Endothelial cell of umbilical vein (primary cell): ENCODE data around the gene ESPNL. TPM values are rescaled to one million over a fixed set of nuclear protein-coding genes. Genes with fewer than 3 reads are reported as not detected.
"Not testable (repeated sequence)": the region's sequence is repeated elsewhere in the genome, so short reads cannot be mapped to it uniquely, and the experiment has no call there.

ENCODE experiments used
- BruUV-seq: library from RNA; stranded (reverse); fragments of 400-500 nt; replicated peaks from 2 replicates; lab custom pipeline; 2021; lab: Mats Ljungman, UMichigan
- CTCF ChIA-PET: fragments of 300-600, 350-600 bp; sonication (Branson Sonifier 250); formaldehyde crosslinking; loops from one replicate; lab custom pipeline; 2021; ENCODE audit warnings: antibody characterized with exemption, inconsistent platforms; lab: Charles Lee
- POLR2A ChIA-PET: fragments of 300-600, 350-600 bp; sonication (Branson Sonifier 250); formaldehyde crosslinking; loops from one replicate; lab custom pipeline; 2021; ENCODE audit warnings: antibody characterized with exemption, inconsistent platforms; lab: Charles Lee
- DNase-seq: peaks from one replicate; pipeline ENCODE4 v3.0.0-alpha.2; 2011; ENCODE audit warnings: low read depth, low spot score
- FAIRE-seq: peaks from 2 replicates; lab custom pipeline; 2011; peaks lifted over from hg19 to GRCh38; lab: Jason Lieb, UNC
- H2AFZ ChIP-seq: 2 replicates; pipeline ENCODE4 v1.6.0; 2012; ENCODE audit warnings: low read depth, low read length, control low read depth, inconsistent platforms
- H3K27ac ChIP-seq: 2 replicates; pipeline ENCODE4 v1.5.1; 2011; ENCODE audit warnings: low read depth, mild to moderate bottlenecking, control low read depth, low read length, moderate library complexity; ENCODE audit not compliant: insufficient read depth
- H3K27me3 ChIP-seq, 2 experiments: 2 replicates each; pipeline versions ENCODE4 v1.6.0 to v1.6.1; 2011; ENCODE audit warnings: low read length in 2 of 2, mixed read lengths in 1 of 2; ENCODE audit not compliant: control insufficient read depth in 2 of 2, insufficient read depth in 2 of 2
- H3K36me3 ChIP-seq, 2 experiments: 2 replicates in 1 of 2; 3 replicates in 1 of 2; pipeline ENCODE4 v1.5.1; 2011; ENCODE audit warnings: low read length in 2 of 2, mild to moderate bottlenecking in 1 of 2, moderate library complexity in 1 of 2; ENCODE audit not compliant: control insufficient read depth in 2 of 2, insufficient read depth in 2 of 2; ENCODE audit errors: extremely low read depth in 1 of 2
- H3K4me1 ChIP-seq: 3 replicates; pipeline ENCODE4 v1.5.1; 2011; ENCODE audit warnings: mild to moderate bottlenecking, low read length; ENCODE audit not compliant: control insufficient read depth, insufficient read depth; ENCODE audit errors: extremely low read depth
- H3K4me2 ChIP-seq: 2 replicates; pipeline ENCODE4 v1.6.1; 2011; ENCODE audit warnings: low read length, control low read depth, mixed read lengths; ENCODE audit not compliant: insufficient read depth
- H3K4me3 ChIP-seq, 3 experiments: fragments of 200-600 bp in 1 of 3; sonication (generic), shearing (Covaris generic) in 1 of 3; replicated peaks in 1 of 3; 2 replicates each; pipeline ENCODE4 v1.5.1; 2011 to 2016; ENCODE audit warnings: control low read depth in 3 of 3, low read length in 3 of 3, mild to moderate bottlenecking in 2 of 3, inconsistent platforms in 1 of 3, low read depth in 1 of 3, moderate library complexity in 1 of 3; ENCODE audit not compliant: insufficient read depth in 1 of 3
- H3K79me2 ChIP-seq: 2 replicates; pipeline ENCODE4 v1.6.0; 2012; ENCODE audit warnings: low read length, inconsistent platforms; ENCODE audit not compliant: control insufficient read depth, insufficient read depth
- H3K9ac ChIP-seq: replicated peaks from 2 replicates; pipeline ENCODE3; 2011; ENCODE audit warnings: low read length, control low read depth; ENCODE audit not compliant: insufficient read depth; ENCODE audit errors: extremely low read depth
- H3K9me1 ChIP-seq: replicated peaks from 3 replicates; pipeline ENCODE4 v1.6.0; 2011; ENCODE audit warnings: mild to moderate bottlenecking, low read length; ENCODE audit not compliant: control insufficient read depth, insufficient read depth; ENCODE audit errors: extremely low read depth
- H3K9me3 ChIP-seq: replicated peaks from 2 replicates; pipeline ENCODE4 v1.5.1; 2012; ENCODE audit warnings: low read length, inconsistent platforms; ENCODE audit not compliant: control insufficient read depth, insufficient read depth
- H4K20me1 ChIP-seq: replicated peaks from 2 replicates; pipeline ENCODE3; 2011; ENCODE audit warnings: mild to moderate bottlenecking, low read length; ENCODE audit not compliant: control insufficient read depth, insufficient read depth; ENCODE audit errors: extremely low read depth
- EZH2 ChIP-seq: IDR thresholded peaks from 2 replicates; pipeline ENCODE4 v1.6.1; 2012; ENCODE audit warnings: borderline replicate concordance, low read depth, mild to moderate bottlenecking, moderate library complexity, low read length, inconsistent platforms; ENCODE audit not compliant: severe bottlenecking
- FOS ChIP-seq: IDR thresholded peaks from 2 replicates; pipeline ENCODE4 v1.6.1; 2011; ENCODE audit warnings: mild to moderate bottlenecking, low read length, moderate library complexity, borderline replicate concordance; ENCODE audit not compliant: insufficient read depth
- GATA2 ChIP-seq: IDR thresholded peaks from 2 replicates; pipeline ENCODE4 v1.7.0; 2011; ENCODE audit warnings: low read depth, mild to moderate bottlenecking, moderate library complexity, mixed read lengths, low read length; ENCODE audit not compliant: insufficient read length, insufficient read depth
- JUN ChIP-seq: IDR thresholded peaks from 2 replicates; pipeline ENCODE4 v1.6.1; 2011; ENCODE audit warnings: borderline replicate concordance, low read depth; ENCODE audit not compliant: insufficient read length, insufficient read depth
- MYC ChIP-seq: IDR thresholded peaks from one replicate; pipeline ENCODE4 v1.6.1; 2011; ENCODE audit warnings: mild to moderate bottlenecking, low read depth, low read length
- POLR2A ChIP-seq: IDR thresholded peaks from 2 replicates; pipeline ENCODE4 v1.6.1; 2012; ENCODE audit warnings: low read depth, mild to moderate bottlenecking, control low read depth, low read length
- POLR2AphosphoS5 ChIP-seq: IDR thresholded peaks from 2 replicates; pipeline ENCODE4 v1.6.1; 2012; ENCODE audit warnings: low read depth, mild to moderate bottlenecking, control low read depth, low read length, moderate library complexity; ENCODE audit not compliant: insufficient read depth
- dilution Hi-C: fragments of 300-500 bp; cut with MboI; formaldehyde crosslinking; loops from one replicate; pipeline ENCODE4 v1.15.0; 2019; ENCODE audit warnings: low sequenced_read_pairs; ENCODE audit not compliant: extremely low pct_ligation_motif_present
- intact Hi-C: fragments of 100-400 bp; cut with micrococcal nuclease; formaldehyde crosslinking; loops from one replicate; pipeline ENCODE4 v1.10.0; 2022
- polyA plus RNA-seq, 4 experiments: library from polyadenylated mRNA; depleted of rRNA in 3 of 4; stranded (reverse) in 3 of 4; unstranded in 1 of 4; fragments of >200 nt; gene quantifications; 2 replicates each; pipeline versions ENCODE4 v1.2.1 to v1.2.3, GENCODE V29; 2011 to 2012; ENCODE audit warnings: missing spikeins in 1 of 4
- total RNA-seq: library from RNA; stranded (reverse); gene quantifications from 2 replicates; pipeline ENCODE4 v1.2.3, GENCODE V29; 2021
- TF ChIP-seq, protein P1 (sequence below): IDR thresholded peaks from 2 replicates; pipeline ENCODE4 v1.6.1; 2011; ENCODE audit not compliant: insufficient read depth, insufficient read length
- TF ChIP-seq, protein P2 (sequence below), 2 donors: IDR thresholded peaks; 1 replicate in 1 of 2; 2 replicates in 1 of 2; pipeline ENCODE4 v1.5.1; 2011; ENCODE audit warnings: low read length in 2 of 2, mild to moderate bottlenecking in 2 of 2, moderate library complexity in 2 of 2, control low read depth in 1 of 2, inconsistent platforms in 1 of 2, low read depth in 1 of 2; ENCODE audit not compliant: insufficient read depth in 1 of 2; ENCODE audit errors: extremely low read depth in 1 of 2

ESPNL gene
- total and polyA plus RNA-seq, 2 donors (not counting 3 experiments of a cell fraction or from before 2014, with no cell fraction given): not detected

DNA sequence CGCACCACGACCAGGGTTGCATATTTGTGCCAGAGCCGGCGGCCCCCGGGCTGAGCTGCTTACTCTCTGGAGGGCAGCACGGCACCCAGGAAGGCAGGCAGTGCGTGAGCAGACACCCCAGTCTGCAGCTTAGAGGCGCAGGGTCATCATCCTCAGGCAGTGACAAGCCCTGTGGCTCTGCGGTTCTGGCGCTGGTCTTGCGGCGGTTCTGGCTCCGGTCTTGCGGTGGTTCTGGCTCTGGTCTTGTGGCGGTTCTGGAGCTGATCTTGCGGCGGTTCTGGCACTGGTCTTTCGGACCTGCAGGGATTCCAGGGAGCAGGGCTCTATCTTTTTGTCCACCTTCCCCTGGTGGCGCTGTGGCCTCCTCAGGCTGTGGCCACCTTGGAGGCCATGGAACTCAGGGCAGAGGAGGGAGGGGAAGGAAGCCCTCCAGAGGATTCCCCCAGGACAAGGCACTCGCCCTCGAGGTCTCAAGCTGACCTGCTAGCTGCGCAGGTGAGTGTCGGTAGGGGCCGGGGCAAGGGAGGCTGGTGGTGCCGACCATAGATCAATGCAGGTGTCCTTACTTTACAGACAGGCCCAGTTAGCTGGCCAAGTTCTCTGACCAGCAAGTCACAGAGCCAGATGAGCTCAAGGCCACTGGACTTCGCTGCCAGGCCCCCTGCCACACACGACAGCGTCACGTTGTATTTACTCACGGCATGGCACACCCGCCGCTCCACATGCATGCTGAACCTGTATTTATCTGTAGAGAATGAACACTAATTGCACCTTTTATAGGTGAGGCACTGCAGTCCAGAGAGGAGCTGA, 14.9 kb downstream of the ESPNL start:
- Histone ChIP-seq H3K9ac (no peak overlapping the region), H3K27me3 (peaks cover 0 to 1% of the 10 kb centered on the region in 2 experiments), H3K9me3 (peaks cover 2% of the 10 kb centered on the region), H3K36me3 (no peaks in the 10 kb centered on the region), H3K4me1 (no peaks in the 10 kb centered on the region), H2AFZ (no peak overlapping the region), H3K9me1 (no peaks in the 10 kb centered on the region), H4K20me1 (no peaks in the 10 kb centered on the region), H3K4me3 (no peak overlapping the region), H3K4me2 (no peak overlapping the region), H3K27ac (no peak overlapping the region), H3K79me2 (no peaks in the 10 kb centered on the region)
- intact Hi-C loops (no loop called here), dilution Hi-C loops (no loop called here)
- POLR2A ChIA-PET: no interaction called here
- CTCF ChIA-PET: no interaction called here
- DNase-seq (no peak), FAIRE-seq (no peak)
- TF ChIP-seq, protein P1, sequence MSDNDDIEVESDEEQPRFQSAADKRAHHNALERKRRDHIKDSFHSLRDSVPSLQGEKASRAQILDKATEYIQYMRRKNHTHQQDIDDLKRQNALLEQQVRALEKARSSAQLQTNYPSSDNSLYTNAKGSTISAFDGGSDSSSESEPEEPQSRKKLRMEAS: no peak
- TF ChIP-seq, protein P2, sequence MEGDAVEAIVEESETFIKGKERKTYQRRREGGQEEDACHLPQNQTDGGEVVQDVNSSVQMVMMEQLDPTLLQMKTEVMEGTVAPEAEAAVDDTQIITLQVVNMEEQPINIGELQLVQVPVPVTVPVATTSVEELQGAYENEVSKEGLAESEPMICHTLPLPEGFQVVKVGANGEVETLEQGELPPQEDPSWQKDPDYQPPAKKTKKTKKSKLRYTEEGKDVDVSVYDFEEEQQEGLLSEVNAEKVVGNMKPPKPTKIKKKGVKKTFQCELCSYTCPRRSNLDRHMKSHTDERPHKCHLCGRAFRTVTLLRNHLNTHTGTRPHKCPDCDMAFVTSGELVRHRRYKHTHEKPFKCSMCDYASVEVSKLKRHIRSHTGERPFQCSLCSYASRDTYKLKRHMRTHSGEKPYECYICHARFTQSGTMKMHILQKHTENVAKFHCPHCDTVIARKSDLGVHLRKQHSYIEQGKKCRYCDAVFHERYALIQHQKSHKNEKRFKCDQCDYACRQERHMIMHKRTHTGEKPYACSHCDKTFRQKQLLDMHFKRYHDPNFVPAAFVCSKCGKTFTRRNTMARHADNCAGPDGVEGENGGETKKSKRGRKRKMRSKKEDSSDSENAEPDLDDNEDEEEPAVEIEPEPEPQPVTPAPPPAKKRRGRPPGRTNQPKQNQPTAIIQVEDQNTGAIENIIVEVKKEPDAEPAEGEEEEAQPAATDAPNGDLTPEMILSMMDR (IDR thresholded peaks at IDR 0.05; ENCODE audit: extremely low read depth in 1 of 2, insufficient read depth in 1 of 2, low read depth in 1 of 2, low read length in 2 of 2): no peak
- TF ChIP-seq POLR2A (no peak), FOS (no peak), MYC (no peak), POLR2AphosphoS5 (no peak), EZH2 (no peak), JUN (no peak), GATA2 (no peak)
- BruUV-seq: no TSS peak

DNA sequence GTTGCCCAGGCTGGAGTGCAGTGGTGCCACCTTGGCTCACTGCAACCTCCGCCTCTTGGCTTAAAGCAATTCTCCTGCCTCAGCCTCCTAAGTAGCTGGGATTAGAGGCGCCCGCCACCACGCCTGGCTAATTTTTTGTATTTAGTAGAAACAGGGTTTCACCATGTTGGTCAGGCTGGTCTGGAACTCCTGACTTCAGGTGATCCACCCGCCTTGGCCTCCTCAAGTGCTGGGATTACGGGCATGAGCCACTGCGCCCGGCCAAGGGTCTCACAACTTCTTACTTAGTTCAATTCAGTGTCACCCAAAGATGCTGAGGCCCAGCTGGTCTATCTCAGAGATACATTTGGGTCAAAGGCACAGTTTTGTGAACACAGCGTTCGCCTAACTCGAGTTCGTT, 15.6 kb downstream of the ESPNL start:
- H3K27me3 ChIP-seq, BruUV-seq, dilution Hi-C loops, H3K9me3 ChIP-seq, CTCF ChIA-PET, H3K27ac ChIP-seq, H3K36me3 ChIP-seq, intact Hi-C loops, H3K9ac ChIP-seq, H2AFZ ChIP-seq, DNase-seq, H3K4me1 ChIP-seq, H3K4me2 ChIP-seq, H3K79me2 ChIP-seq, H4K20me1 ChIP-seq, H3K9me1 ChIP-seq, POLR2A ChIA-PET, FAIRE-seq, H3K4me3 ChIP-seq: not testable (repeated sequence)
